Stimulated activated CD4-positive, alpha-beta T cell treated with anti-CD3 and anti-CD28 coated beads, Interleukin-4, amount 100 ng/mL, for 48 hours (primary cell): ENCODE results near the gene PTK7.

ENCODE experiments used
- DNase-seq, 2 donors: peaks; one replicate each; pipeline ENCODE4 v3.0.0-alpha.2; 2020; ENCODE audit warnings: low read depth in 2 of 2

The PTK7 gene

DNA sequence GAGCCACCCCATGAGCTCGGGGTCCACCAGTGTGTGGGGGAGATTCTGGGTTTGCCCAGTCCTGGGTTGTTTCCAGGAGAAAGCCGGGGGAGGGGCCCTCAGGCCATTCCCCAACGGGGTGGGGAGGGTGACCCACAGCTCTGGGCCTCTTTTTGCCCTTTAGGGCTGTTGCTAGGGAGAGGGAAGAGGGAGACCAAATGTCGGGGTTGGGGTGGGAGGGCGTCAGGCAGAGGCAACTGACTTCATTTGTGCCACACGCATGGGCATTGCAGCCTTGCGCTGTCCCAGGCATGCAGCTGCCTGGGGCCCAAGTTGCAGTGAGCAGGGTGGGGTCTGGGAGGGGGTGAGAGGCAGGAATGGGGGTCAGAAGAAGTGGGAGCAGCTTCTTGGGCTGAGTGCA lies 103.9 kb downstream of the PTK7 start:
- DNase-seq, result no peak

- DNase-seq, result no peak
These were observed 104.9 kb downstream of the PTK7 start for GRCh38 chr6:43180985-43181384.

DNA sequence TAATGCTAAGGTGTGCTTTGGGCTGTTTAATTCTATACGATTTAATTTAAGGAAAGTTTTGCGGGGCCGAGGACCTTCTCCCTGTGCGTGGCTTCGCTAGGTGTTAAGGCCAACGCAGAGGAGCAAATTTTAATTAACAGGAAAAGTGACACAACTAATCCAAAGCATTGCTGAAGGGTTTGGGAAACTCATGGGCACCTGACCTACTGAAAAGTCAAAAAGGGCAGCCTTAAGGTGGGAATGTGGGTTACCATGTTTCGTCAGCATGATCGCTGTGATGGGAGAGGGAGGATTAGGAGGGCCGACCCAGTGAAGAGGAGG lies 105.5 kb downstream of the PTK7 start:
- DNase-seq, result no peak

DNA sequence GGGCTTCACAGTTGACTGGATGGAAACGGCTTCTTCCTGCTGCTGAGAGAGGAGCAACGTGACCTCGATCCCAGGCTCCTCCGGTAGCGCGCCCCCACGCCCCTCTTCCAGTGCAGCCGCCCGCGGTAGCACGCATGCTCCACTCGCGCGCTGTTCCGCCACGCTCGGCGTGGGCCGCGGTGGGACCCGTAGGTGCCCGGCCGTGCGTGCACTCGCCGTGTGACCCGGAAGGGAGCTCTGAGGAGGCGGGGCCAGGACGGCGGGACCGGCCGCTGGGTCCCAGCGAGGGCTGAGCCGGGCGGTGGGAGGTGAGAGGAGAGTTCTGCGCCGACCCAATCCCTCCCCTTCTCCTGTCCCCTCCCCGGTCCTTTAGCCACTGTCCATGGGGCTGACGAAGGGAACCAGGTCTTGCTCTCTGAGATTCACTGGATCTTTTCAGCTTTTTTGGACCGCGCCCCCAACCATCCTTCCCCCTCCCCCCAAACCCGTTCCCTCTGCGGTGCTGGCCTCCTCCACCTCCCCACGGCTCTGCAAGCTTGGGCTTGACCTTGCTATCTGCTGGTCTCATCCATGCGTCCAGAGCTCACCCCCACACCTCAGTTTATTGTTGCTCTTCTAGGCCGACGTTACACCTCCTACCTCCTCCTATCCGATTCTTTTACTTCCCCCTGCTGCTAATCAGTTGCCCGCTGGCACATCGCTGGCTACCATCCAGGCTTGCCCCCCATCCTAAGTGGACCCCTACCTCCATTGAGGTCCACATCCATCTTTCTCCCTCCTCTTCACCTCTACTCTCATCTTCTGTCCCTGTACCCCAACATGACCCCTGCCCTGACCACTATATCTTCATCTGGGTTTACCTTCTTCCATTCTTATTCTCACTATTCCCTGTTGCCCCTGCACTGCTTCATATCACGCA lies 106.1 kb downstream of the PTK7 start, which contains the start of gene CUL9:
CUL9 (plus strand) TSS at position 255 of the 919 bp plus-strand sequence. CDS start 2,115 bp downstream, outside the sequence.
- DNase-seq, result peak; percentile 72 to 79

GRCh38 chr6:43183441-43183840 lies 107.3 kb downstream of the PTK7 start:
- no peak for DNase-seq

- DNase-seq, result no peak
These were observed 108.3 kb downstream of the PTK7 start for GRCh38 chr6:43184268-43184985.

DNA sequence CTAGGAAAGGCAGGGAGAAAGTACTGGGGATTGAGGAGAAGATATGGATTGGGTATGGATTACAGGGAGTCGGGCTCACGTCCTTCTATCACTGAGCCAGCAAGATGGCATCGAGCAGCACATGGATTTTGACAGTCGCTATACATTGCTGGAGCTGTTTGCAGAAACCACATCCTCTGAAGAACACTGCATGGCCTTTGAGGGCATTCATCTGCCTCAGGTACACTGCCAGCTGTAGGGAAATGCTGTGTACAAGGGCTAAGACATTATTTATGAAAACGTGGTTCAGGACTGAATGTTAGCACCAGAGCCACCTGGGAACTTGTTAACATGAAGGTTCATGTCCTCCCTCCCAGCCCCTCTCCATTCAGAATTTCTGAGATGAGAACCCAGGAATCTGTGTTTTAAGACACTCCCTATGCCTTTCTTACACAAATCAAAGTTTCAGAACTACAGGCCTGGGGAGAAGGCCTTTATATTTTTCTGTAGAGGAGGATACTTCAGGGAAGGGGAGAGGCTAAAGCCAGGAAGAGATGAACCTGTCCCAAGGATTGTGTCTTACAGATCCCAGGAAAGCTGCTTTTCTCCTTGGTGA lies 109.4 kb downstream of the PTK7 start:
- no peak for DNase-seq

- no peak for DNase-seq
These were observed 109.9 kb downstream of the PTK7 start for GRCh38 chr6:43186019-43186418.

DNA sequence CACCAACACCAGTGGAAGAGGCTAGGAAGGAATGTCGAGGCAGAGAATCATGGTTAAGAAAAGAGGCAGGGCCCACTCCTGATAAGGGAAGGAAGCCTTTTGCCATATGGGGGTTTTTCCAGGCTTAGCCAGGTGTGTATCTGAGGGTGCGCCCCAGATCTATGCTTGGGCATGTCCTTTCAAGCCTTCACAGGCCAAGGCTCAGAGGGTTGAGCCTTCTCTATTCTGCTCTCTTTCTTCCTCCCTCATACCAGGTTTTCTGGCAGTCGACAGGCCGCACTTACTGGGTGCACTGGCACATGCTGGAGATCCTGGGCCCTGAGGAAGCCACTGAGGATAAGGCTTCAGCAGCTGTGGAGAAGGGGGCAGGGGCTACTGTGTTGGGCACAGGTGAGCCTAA lies 110.6 kb downstream of the PTK7 start:
- no peak for DNase-seq

GRCh38 chr6:43187821-43188220 lies 111.7 kb downstream of the PTK7 start:
- no peak for DNase-seq

DNA sequence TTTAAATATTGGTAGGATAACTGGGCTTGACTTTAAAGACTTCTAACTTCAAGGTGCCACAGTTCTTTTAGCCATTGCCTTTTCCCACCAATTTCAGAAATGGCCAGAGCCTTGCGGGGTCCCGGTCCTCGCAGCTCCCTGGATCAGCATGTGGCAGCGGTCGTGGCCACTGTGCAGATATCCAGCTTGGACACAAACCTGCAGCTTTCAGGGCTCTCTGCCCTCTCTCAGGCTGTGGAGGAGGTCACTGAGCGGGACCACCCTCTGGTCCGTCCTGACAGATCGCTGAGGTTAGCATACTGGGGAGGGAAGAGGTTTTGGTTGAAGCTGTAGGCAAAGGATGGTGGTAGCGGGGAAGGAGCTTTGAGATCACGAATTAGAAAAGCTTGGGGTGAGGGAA lies 112.3 kb downstream of the PTK7 start:
- DNase-seq, result no peak

GRCh38 chr6:43189776-43190304 lies 113.7 kb downstream of the PTK7 start:
- no peak for DNase-seq

- DNase-seq, result no peak
These were observed 116.8 kb downstream of the PTK7 start for GRCh38 chr6:43192911-43193310.

- DNase-seq, result no peak
These were observed 117.8 kb downstream of the PTK7 start for GRCh38 chr6:43193929-43194328.

DNA sequence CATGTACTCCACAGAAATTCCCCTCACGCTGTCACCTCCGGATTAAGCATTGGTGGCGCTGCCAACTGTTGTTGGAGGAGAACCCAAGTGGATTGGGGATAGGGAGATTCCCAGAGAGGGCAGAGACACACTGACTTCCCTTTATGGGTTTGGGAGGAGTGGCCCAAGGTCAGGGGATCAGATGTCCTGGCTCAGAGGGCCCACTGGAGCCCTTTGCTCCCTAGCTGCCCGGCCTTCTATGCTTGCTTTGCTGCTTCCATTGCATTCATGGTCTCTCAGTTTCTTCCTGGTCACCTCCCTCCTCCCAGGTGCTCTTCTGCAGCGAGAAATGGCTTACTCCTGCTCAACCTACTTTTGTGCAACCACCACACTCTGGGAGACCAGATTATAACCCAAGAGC lies 120.2 kb downstream of the PTK7 start:
- no peak for DNase-seq

DNA sequence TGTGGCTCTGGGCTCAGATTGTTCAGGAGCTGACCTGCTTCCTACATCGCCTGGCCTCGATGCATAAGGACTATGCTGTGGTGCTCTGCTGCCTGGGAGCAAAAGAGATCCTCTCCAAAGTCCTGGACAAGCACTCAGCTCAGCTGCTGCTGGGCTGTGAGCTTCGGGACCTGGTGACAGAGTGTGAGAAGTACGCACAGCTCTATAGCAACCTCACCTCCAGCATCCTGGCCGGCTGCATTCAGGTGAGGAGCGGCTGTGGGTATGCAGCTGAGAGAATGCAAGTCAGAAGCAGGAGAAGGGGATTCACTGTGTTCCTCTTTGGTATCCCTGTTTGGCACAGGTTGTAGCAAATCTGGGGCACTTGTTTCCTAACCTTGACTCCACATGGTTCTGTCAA lies 123.8 kb downstream of the PTK7 start:
- no peak for DNase-seq

DNA sequence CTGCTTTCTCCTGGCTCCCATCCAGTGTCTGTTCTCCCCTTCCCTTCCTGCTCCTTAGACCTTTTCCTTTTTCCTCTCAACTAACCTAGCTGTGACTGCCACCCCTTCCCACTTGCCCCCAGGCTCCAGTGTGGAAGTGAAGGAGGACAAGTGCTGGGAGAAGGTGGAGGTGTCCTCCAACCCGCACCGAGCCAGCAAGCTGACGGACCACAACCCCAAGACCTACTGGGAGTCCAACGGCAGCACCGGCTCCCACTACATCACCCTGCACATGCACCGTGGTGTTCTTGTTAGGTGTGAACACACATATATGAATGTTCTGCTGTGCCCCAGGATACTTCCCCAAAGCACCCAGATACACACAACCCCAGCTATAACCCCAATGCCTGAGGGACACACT lies 124.4 kb downstream of the PTK7 start:
- DNase-seq, result no peak

- no peak for DNase-seq
These were observed 126.3 kb downstream of the PTK7 start for GRCh38 chr6:43202451-43202850.

GRCh38 chr6:43203029-43203717 lies 127.1 kb downstream of the PTK7 start:
- no peak for DNase-seq

DNA sequence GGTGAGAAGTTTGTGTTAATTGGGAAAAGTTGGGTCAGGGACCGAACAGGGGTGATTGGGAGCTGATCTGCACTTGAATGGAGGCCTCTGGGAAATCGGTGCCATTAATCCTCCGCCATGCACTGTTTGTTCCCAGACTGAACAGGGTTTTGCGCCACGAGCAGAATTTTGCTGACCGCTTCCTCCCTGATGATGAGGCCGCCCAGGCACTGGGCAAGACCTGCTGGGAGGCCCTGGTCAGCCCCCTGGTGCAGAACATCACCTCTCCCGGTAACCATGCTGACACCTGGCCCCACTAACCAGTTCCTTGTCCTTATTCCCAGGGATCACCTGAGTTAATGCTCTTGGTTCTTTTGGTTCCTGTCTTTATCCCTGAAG lies 127.6 kb downstream of the PTK7 start:
- DNase-seq, result no peak

DNA sequence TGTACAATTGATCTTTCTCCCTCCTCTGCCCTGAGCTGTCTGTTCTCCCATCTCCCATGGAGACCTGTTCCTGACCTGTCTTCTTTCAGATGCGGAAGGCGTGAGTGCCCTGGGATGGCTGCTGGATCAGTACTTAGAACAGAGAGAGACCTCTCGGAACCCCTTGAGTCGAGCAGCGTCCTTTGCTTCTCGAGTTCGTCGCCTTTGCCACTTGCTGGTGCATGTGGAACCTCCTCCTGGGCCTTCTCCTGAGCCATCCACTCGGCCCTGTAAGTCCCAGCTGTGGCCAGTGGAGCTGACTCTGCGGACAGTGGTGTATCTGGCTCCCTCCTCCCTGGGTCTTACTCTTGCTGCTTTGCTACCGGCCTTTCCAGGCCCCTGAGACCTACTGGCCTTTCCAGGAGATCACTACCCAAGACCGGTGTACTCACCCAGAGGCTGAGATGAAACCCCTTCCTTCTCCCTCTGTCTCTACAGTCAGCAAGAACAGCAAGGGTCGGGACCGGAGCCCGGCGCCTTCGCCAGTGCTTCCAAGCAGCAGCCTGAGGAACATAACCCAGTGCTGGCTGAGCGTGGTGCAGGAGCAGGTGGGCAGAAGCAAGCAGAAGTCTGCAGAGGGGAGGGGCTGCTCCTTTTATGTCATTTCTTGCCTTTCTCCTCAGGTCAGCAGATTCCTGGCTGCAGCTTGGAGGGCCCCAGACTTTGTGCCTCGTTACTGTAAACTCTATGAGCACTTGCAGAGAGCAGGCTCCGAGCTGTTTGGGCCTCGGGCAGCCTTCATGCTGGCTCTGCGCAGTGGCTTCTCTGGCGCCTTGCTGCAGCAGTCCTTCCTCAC lies 128.4 kb downstream of the PTK7 start:
- no peak for DNase-seq
